ENCODE results near the gene ANK3.

The ANK3 gene

GRCh38 chr10:60235001-60235400 lies 154.7 kb downstream of the ANK3 start:
- Histone ChIP-seq H3K4me1 (ENCODE audit: control insufficient read depth, insufficient read depth, low read length) (no peaks in the 10 kb centered on the region), H3K4me3 (ENCODE audit: low read depth, low read length) (no peak overlapping the region), H3K27ac (ENCODE audit: extremely low read depth, low read depth, low read length) (no peak overlapping the region), H3K9me3 (ENCODE audit: control insufficient read depth, insufficient read depth, low read depth, low read length) (no peaks in the 10 kb centered on the region), H3K36me3 (ENCODE audit: control insufficient read depth in 2 of 2, insufficient read depth in 1 of 2, low read length in 2 of 2) (no peaks in the 10 kb centered on the region)
- CTCF ChIA-PET: interaction anchor here (0.5 kb wide), 1 partner anchor 130 kb away, joined by 3 read pairs; no protein-coding TSS in a partner anchor
- TF ChIP-seq ZNF274 (IDR thresholded peaks at IDR 0.05; ENCODE audit: low read length): no peak
- no peak for TF ChIP-seq ZNF274 (tag by site-specific recombination; IDR thresholded peaks at IDR 0.05; ENCODE audit: borderline replicate concordance)
- TF ChIP-seq ZNF404 (tag by site-specific recombination; IDR thresholded peaks at IDR 0.05): no peak
- no peak for TF ChIP-seq ZNF558 (tag by site-specific recombination; IDR thresholded peaks at IDR 0.05)
- TF ChIP-seq ZNF121 (tag by site-specific recombination; IDR thresholded peaks at IDR 0.05): no peak
- no peak for TF ChIP-seq ZNF677 (tag by site-specific recombination; IDR thresholded peaks at IDR 0.05)
- peak; percentile 65 for TF ChIP-seq SCRT2 (tag by site-specific recombination; IDR thresholded peaks at IDR 0.05)
- POLR2A ChIA-PET: no interaction called here

- POLR2A ChIA-PET: no interaction called here
- TF ChIP-seq PBX3 (CRISPR knock-in tag; IDR thresholded peaks at IDR 0.05) (no peak), PRDM4 (tag by site-specific recombination; IDR thresholded peaks at IDR 0.05) (no peak), ZNF311 (tag by site-specific recombination; IDR thresholded peaks at IDR 0.05; ENCODE audit: borderline replicate concordance) (no peak), OSR2 (tag by site-specific recombination; IDR thresholded peaks at IDR 0.05) (no peak)
- CTCF ChIA-PET: interaction anchor here (0.5 kb wide), 2 partner anchors 130 to 404 kb away, joined by 3 read pairs; no protein-coding TSS in a partner anchor
- Histone ChIP-seq H3K4me1 (ENCODE audit: control insufficient read depth, insufficient read depth, low read length) (no peaks in the 10 kb centered on the region), H3K36me3 (ENCODE audit: control insufficient read depth in 2 of 2, insufficient read depth in 1 of 2, low read length in 2 of 2) (no peaks in the 10 kb centered on the region), H3K4me3 (ENCODE audit: low read depth, low read length) (no peak overlapping the region), H3K27ac (ENCODE audit: extremely low read depth, low read depth, low read length) (no peak overlapping the region), H3K9me3 (ENCODE audit: control insufficient read depth, insufficient read depth, low read depth, low read length) (no peaks in the 10 kb centered on the region)
These were observed 155.1 kb downstream of the ANK3 start for GRCh38 chr10:60234551-60234950.

- Histone ChIP-seq H3K4me3 (ENCODE audit: low read depth, low read length) (no peak overlapping the region), H3K9me3 (ENCODE audit: control insufficient read depth, insufficient read depth, low read depth, low read length) (no peaks in the 10 kb centered on the region), H3K36me3 (ENCODE audit: control insufficient read depth in 2 of 2, insufficient read depth in 1 of 2, low read length in 2 of 2) (no peaks in the 10 kb centered on the region), H3K4me1 (ENCODE audit: control insufficient read depth, insufficient read depth, low read length) (no peaks in the 10 kb centered on the region), H3K27ac (ENCODE audit: extremely low read depth, low read depth, low read length) (no peak overlapping the region)
- TF ChIP-seq ZNF274 (IDR thresholded peaks at IDR 0.05; ENCODE audit: low read length): no peak
- no peak for TF ChIP-seq ZNF274 (tag by site-specific recombination; IDR thresholded peaks at IDR 0.05; ENCODE audit: borderline replicate concordance)
- TF ChIP-seq OSR2 (tag by site-specific recombination; IDR thresholded peaks at IDR 0.05): no peak
- no peak for TF ChIP-seq ZBTB10 (tag by site-specific recombination; IDR thresholded peaks at IDR 0.05)
- ChIA-PET POLR2A (no interaction called here), CTCF (interaction anchor here (0.6 kb wide), 1 partner anchor 905 kb away, joined by 3 read pairs; no protein-coding TSS in a partner anchor)
These were observed 158.8 kb downstream of the ANK3 start for GRCh38 chr10:60230892-60231291.
